ENCODE data around the gene STARD4. TPM values are rescaled to one million over a fixed set of nuclear protein-coding genes. Genes with fewer than 3 reads are reported as not detected.

STARD4 gene
- total and polyA plus RNA-seq, 9 of the 15 experiments (the other 6 are each of a cell fraction or from before 2014, with no cell fraction given): 28.4 to 88.0 (median 34.0) TPM

DNA sequence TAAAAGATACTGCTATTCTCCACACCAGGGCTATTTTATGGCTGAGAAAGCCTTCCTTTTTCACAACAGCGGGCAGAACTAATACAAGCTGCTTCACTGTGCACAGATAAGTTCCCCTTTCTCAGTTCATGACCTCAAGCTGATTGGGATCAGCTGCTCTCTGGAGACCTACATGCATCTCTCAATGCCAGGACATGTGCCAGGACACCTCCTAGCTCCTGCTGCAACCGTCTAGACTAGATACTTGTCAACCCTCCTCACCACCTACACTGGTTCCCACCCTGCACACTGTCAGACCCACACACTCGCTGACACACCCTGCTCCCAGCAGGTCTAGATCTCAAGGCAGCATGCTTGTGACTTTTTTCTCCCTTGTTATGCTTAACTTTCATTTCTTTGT is 39.8 kb downstream of the STARD4 start:
- no peaks in the 10 kb centered on the region for H3K4me1 ChIP-seq (replicated peaks in 1 of 2; ENCODE audit: control insufficient read depth in 2 of 2, insufficient read depth in 2 of 2, low read length in 2 of 2)
- BruUV-seq (replicated peaks): no TSS peak
- no peaks in the 10 kb centered on the region for H3K79me2 ChIP-seq (ENCODE audit: control insufficient read depth, insufficient read depth, low read length)
- in situ Hi-C loops (cut with MboI): no loop called here
- no peak overlapping the region for H3K27ac ChIP-seq (ENCODE audit: extremely low read depth, low read depth, low read length)
- DNase-seq (ENCODE audit: extremely low read depth in 1 of 4, low spot score in 3 of 4) (no peak), FAIRE-seq (no peak), ATAC-seq (peak; percentile 27; the same call in 2 of the 3 replicates)
- WGBS (ENCODE audit: insufficient coverage, low coverage, missing lambda C conversion rate): 0% methylated on average over 3 of the region's 3 CpGs
- peaks cover 0 to 7% of the 10 kb centered on the region in 2 experiments; a peak in 1 of 5 replicates for H3K27me3 ChIP-seq (ENCODE audit: control insufficient read depth in 2 of 2, insufficient read depth in 2 of 2, low read length in 2 of 2)
- CTCF ChIA-PET (ENCODE audit: low intra/inter-chr PET ratio): no interaction called here
- POLR2A ChIA-PET: interaction anchor here (1.4 to 2.5 kb wide), 3 partner anchors 10 to 17 kb away, joined by 3 to 6 read pairs (median 4); no protein-coding TSS in a partner anchor
- no peak overlapping the region for H3K4me3 ChIP-seq
- H4K20me1 ChIP-seq (replicated peaks; ENCODE audit: control insufficient read depth, insufficient read depth, low read length): no peaks in the 10 kb centered on the region
- intact Hi-C loops (cut with micrococcal nuclease): no loop called here
- no peak overlapping the region for H2AFZ ChIP-seq (ENCODE audit: low read depth, low read length)
- H3K9me1 ChIP-seq (ENCODE audit: control insufficient read depth, insufficient read depth, low read length): no peaks in the 10 kb centered on the region
- H3K9me3 ChIP-seq (replicated peaks; ENCODE audit: control insufficient read depth, insufficient read depth, low read depth, low read length): no peaks in the 10 kb centered on the region
- H3K4me2 ChIP-seq (ENCODE audit: insufficient read depth, low read length): no peak overlapping the region
- TF ChIP-seq NR2C2 (CRISPR knock-in tag; IDR thresholded peaks at IDR 0.05): no peak
- TF ChIP-seq NR2C2 (tag; IDR thresholded peaks at IDR 0.05): peak; percentile 56
- no peak for TF ChIP-seq CBX5 (IDR thresholded peaks at IDR 0.05; ENCODE audit: borderline replicate concordance, low read depth)
- no peaks in the 10 kb centered on the region for H3K36me3 ChIP-seq (ENCODE audit: control insufficient read depth, insufficient read depth, low read length)
- H3K9ac ChIP-seq (ENCODE audit: insufficient read depth in 1 of 2, low read depth in 2 of 2, low read length in 2 of 2): no peak overlapping the region

DNA sequence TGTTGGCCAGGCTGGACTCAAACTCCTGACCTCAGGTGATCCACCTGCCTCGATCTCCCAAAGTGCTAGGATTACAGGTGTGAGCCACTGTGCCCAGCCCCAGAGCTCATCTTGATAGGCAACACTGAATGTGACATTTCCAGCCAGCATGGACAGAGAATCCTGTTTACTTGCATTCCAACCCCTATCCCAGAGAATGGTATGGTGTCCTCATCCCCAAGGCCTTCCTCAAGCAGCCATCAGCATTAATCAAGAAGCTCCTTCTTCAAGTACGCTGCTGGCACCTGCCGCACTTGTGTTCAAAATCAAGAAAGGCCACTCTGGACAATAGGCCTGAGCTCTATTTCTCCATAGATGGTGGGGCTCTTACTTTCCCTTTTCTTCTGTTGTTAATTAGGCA is 40.2 kb downstream of the STARD4 start:
- no peaks in the 10 kb centered on the region for H3K36me3 ChIP-seq (ENCODE audit: control insufficient read depth, insufficient read depth, low read length)
- H3K27ac ChIP-seq (ENCODE audit: extremely low read depth, low read depth, low read length): no peak overlapping the region
- no peak overlapping the region for H3K4me3 ChIP-seq
- no peaks in the 10 kb centered on the region for H4K20me1 ChIP-seq (replicated peaks; ENCODE audit: control insufficient read depth, insufficient read depth, low read length)
- H3K9ac ChIP-seq (ENCODE audit: insufficient read depth in 1 of 2, low read depth in 2 of 2, low read length in 2 of 2): no peak overlapping the region
- H3K79me2 ChIP-seq (ENCODE audit: control insufficient read depth, insufficient read depth, low read length): no peaks in the 10 kb centered on the region
- H2AFZ ChIP-seq (ENCODE audit: low read depth, low read length): no peak overlapping the region
- FAIRE-seq (no peak), DNase-seq (ENCODE audit: extremely low read depth in 1 of 4, low spot score in 3 of 4) (no peak), ATAC-seq (no peak)
- no peaks in the 10 kb centered on the region for H3K4me1 ChIP-seq (replicated peaks in 1 of 2; ENCODE audit: control insufficient read depth in 2 of 2, insufficient read depth in 2 of 2, low read length in 2 of 2)
- in situ Hi-C loops (cut with MboI) (no loop called here), intact Hi-C loops (cut with micrococcal nuclease) (no loop called here)
- H3K4me2 ChIP-seq (ENCODE audit: insufficient read depth, low read length): no peak overlapping the region
- 0% methylated on average over 3 of the region's 3 CpGs for WGBS (ENCODE audit: insufficient coverage, low coverage, missing lambda C conversion rate)
- CTCF ChIA-PET (ENCODE audit: low intra/inter-chr PET ratio): no interaction called here
- POLR2A ChIA-PET: interaction anchor here (1.7 to 2.5 kb wide), 2 partner anchors 11 to 12 kb away, joined by 4 to 6 read pairs; no protein-coding TSS in a partner anchor
- no peaks in the 10 kb centered on the region for H3K9me3 ChIP-seq (replicated peaks; ENCODE audit: control insufficient read depth, insufficient read depth, low read depth, low read length)
- BruUV-seq (replicated peaks): no TSS peak
- H3K27me3 ChIP-seq (ENCODE audit: control insufficient read depth in 2 of 2, insufficient read depth in 2 of 2, low read length in 2 of 2): peaks cover 0 to 7% of the 10 kb centered on the region in 2 experiments; a peak in 1 of 5 replicates
- no peaks in the 10 kb centered on the region for H3K9me1 ChIP-seq (ENCODE audit: control insufficient read depth, insufficient read depth, low read length)
- TF ChIP-seq, protein P1, sequence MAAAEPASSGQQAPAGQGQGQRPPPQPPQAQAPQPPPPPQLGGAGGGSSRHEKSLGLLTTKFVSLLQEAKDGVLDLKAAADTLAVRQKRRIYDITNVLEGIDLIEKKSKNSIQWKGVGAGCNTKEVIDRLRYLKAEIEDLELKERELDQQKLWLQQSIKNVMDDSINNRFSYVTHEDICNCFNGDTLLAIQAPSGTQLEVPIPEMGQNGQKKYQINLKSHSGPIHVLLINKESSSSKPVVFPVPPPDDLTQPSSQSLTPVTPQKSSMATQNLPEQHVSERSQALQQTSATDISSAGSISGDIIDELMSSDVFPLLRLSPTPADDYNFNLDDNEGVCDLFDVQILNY (CRISPR knock-in tag; IDR thresholded peaks at IDR 0.05): no peak
- TF ChIP-seq LEF1 (IDR thresholded peaks at IDR 0.05): no peak
- TF ChIP-seq, protein P2, sequence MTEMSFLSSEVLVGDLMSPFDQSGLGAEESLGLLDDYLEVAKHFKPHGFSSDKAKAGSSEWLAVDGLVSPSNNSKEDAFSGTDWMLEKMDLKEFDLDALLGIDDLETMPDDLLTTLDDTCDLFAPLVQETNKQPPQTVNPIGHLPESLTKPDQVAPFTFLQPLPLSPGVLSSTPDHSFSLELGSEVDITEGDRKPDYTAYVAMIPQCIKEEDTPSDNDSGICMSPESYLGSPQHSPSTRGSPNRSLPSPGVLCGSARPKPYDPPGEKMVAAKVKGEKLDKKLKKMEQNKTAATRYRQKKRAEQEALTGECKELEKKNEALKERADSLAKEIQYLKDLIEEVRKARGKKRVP (CRISPR knock-in tag; IDR thresholded peaks at IDR 0.05): no peak
- no peak for TF ChIP-seq RB1 (IDR thresholded peaks at IDR 0.05; ENCODE audit: low read depth)
- no peak for TF ChIP-seq NFATC3 (IDR thresholded peaks at IDR 0.05)
- TF ChIP-seq, protein P3, sequence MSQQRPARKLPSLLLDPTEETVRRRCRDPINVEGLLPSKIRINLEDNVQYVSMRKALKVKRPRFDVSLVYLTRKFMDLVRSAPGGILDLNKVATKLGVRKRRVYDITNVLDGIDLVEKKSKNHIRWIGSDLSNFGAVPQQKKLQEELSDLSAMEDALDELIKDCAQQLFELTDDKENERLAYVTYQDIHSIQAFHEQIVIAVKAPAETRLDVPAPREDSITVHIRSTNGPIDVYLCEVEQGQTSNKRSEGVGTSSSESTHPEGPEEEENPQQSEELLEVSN (IDR thresholded peaks at IDR 0.05; ENCODE audit: borderline replicate concordance in 1 of 2, extremely low read depth in 1 of 2, insufficient read depth in 1 of 2, insufficient read length in 1 of 2, low read depth in 1 of 2, low read length in 1 of 2, poor library complexity in 1 of 2, severe bottlenecking in 1 of 2): no peak
- TF ChIP-seq MEF2A (IDR thresholded peaks at IDR 0.05; ENCODE audit: control insufficient read depth, low read depth, low read length): no peak
- no peak for TF ChIP-seq HSF4 (CRISPR knock-in tag; IDR thresholded peaks at IDR 0.05; ENCODE audit: borderline replicate concordance)
- TF ChIP-seq JUND (IDR thresholded peaks at IDR 0.05; ENCODE audit: borderline replicate concordance, low read depth, low read length): no peak
- no peak for TF ChIP-seq JUND (tag; IDR thresholded peaks at IDR 0.05; ENCODE audit: borderline replicate concordance, low read depth, low read length)
- no peak for TF ChIP-seq PHB (CRISPR knock-in tag; IDR thresholded peaks at IDR 0.05)
- no peak for TF ChIP-seq PHB2 (IDR thresholded peaks at IDR 0.05; ENCODE audit: low read depth)

Data from K562 (cell line).